Activated naive CD8-positive, alpha-beta T cell treated with anti-CD3 and anti-CD28 coated beads for 36 hours (primary cell): ENCODE measurements around the gene GLI3. TPM values are rescaled to one million over a fixed set of nuclear protein-coding genes. Genes with fewer than 3 reads are reported as not detected.

ENCODE experiments used
- DNase-seq: peaks from one replicate; pipeline ENCODE4 v3.0.0; 2021
- H3K27ac Mint-ChIP-seq: one replicate; pipeline ENCODE4 v1.8.0; 2022; ENCODE audit warnings: mild to moderate bottlenecking, moderate library complexity, mixed read lengths
- H3K27me3 Mint-ChIP-seq: one replicate; pipeline ENCODE4 v1.8.0; 2022; ENCODE audit warnings: mild to moderate bottlenecking, mixed read lengths
- H3K36me3 Mint-ChIP-seq: one replicate; pipeline ENCODE4 v1.8.0; 2021; ENCODE audit warnings: mild to moderate bottlenecking, mixed read lengths
- H3K4me1 Mint-ChIP-seq: one replicate; pipeline ENCODE4 v1.8.0; 2021; ENCODE audit warnings: mixed read lengths
- H3K4me3 Mint-ChIP-seq: one replicate; pipeline ENCODE4 v1.8.0; 2022; ENCODE audit warnings: mild to moderate bottlenecking, moderate library complexity, mixed read lengths
- H3K9me3 Mint-ChIP-seq: one replicate; pipeline ENCODE4 v1.8.0; 2022; ENCODE audit warnings: mixed read lengths
- total RNA-seq, 2 experiments: library from RNA; stranded (reverse); gene quantifications; one replicate each; pipeline ENCODE4 v1.2.3, GENCODE V29; 2021

Gene GLI3
- total RNA-seq, 2 experiments from 2014 or later, result not detected

GRCh38 chr7:42244828-42245227 lies 7.8 kb upstream of the GLI3 start:
- no peaks in the 10 kb centered on the region for H3K4me1 Mint-ChIP-seq
- no peak overlapping the region for H3K27ac Mint-ChIP-seq
- peaks cover 25% of the 10 kb centered on the region for H3K27me3 Mint-ChIP-seq
- no peaks in the 10 kb centered on the region for H3K36me3 Mint-ChIP-seq
- H3K9me3 Mint-ChIP-seq, result no peaks in the 10 kb centered on the region
- DNase-seq, result no peak
- H3K4me3 Mint-ChIP-seq, result no peak overlapping the region

GRCh38 chr7:42242381-42242780 lies 5.4 kb upstream of the GLI3 start:
- Mint-ChIP-seq H3K27me3 (peaks cover 39% of the 10 kb centered on the region), H3K9me3 (no peaks in the 10 kb centered on the region), H3K4me3 (no peak overlapping the region), H3K4me1 (peaks cover 2% of the 10 kb centered on the region), H3K36me3 (no peaks in the 10 kb centered on the region), H3K27ac (no peak overlapping the region)
- no peak for DNase-seq

- Mint-ChIP-seq H3K27me3 (peaks cover 42% of the 10 kb centered on the region), H3K36me3 (no peaks in the 10 kb centered on the region), H3K9me3 (no peaks in the 10 kb centered on the region), H3K4me3 (no peak overlapping the region), H3K4me1 (peaks cover 2% of the 10 kb centered on the region), H3K27ac (no peak overlapping the region)
- no peak for DNase-seq
These were observed 4.4 kb upstream of the GLI3 start for GRCh38 chr7:42241424-42241823.

GRCh38 chr7:42240416-42240815 lies 3.4 kb upstream of the GLI3 start:
- peaks cover 52% of the 10 kb centered on the region for H3K27me3 Mint-ChIP-seq
- no peaks in the 10 kb centered on the region for H3K9me3 Mint-ChIP-seq

GRCh38 chr7:42238709-42239366 lies 1.8 kb upstream of the GLI3 start:
- peaks cover 7% of the 10 kb centered on the region for H3K4me1 Mint-ChIP-seq

More at GRCh38 chr7:42240416-42240815, 3.4 kb upstream of the GLI3 start:
- no peak overlapping the region for H3K27ac Mint-ChIP-seq
- no peak for DNase-seq
- peaks cover 7% of the 10 kb centered on the region for H3K4me1 Mint-ChIP-seq
- H3K4me3 Mint-ChIP-seq, result no peak overlapping the region
- no peaks in the 10 kb centered on the region for H3K36me3 Mint-ChIP-seq

GRCh38 chr7:42237811-42238541 lies 967 bp upstream of the GLI3 start:
- peaks cover 76% of the 10 kb centered on the region for H3K27me3 Mint-ChIP-seq
- no peaks in the 10 kb centered on the region for H3K36me3 Mint-ChIP-seq
- H3K27ac Mint-ChIP-seq, result peak overlapping the region; percentile 22
- peak overlapping the region; percentile 79 for H3K4me3 Mint-ChIP-seq
- H3K9me3 Mint-ChIP-seq, result no peaks in the 10 kb centered on the region
- H3K4me1 Mint-ChIP-seq, result peaks cover 7% of the 10 kb centered on the region
- no peak for DNase-seq

More at GRCh38 chr7:42238709-42239366, 1.8 kb upstream of the GLI3 start:
- Mint-ChIP-seq H3K4me3 (no peak overlapping the region), H3K9me3 (no peaks in the 10 kb centered on the region), H3K27me3 (peaks cover 67% of the 10 kb centered on the region), H3K27ac (no peak overlapping the region), H3K36me3 (no peaks in the 10 kb centered on the region)
- no peak for DNase-seq

GRCh38 chr7:42236266-42236975 lies 588 bp downstream of the GLI3 start:
- DNase-seq, result peak; percentile 24
- no peaks in the 10 kb centered on the region for H3K9me3 Mint-ChIP-seq

GRCh38 chr7:42235741-42236161 lies 1.3 kb downstream of the GLI3 start:
- peaks cover 7% of the 10 kb centered on the region for H3K4me1 Mint-ChIP-seq
- no peaks in the 10 kb centered on the region for H3K9me3 Mint-ChIP-seq
- no peak for DNase-seq
- peaks cover 87% of the 10 kb centered on the region for H3K27me3 Mint-ChIP-seq
- no peaks in the 10 kb centered on the region for H3K36me3 Mint-ChIP-seq
- no peak overlapping the region for H3K27ac Mint-ChIP-seq
- H3K4me3 Mint-ChIP-seq, result peak overlapping the region; percentile 55

More at GRCh38 chr7:42236266-42236975, 588 bp downstream of the GLI3 start:
- no peaks in the 10 kb centered on the region for H3K36me3 Mint-ChIP-seq
- H3K4me1 Mint-ChIP-seq, result peaks cover 7% of the 10 kb centered on the region
- peak overlapping the region; percentile 55 for H3K4me3 Mint-ChIP-seq
- no peak overlapping the region for H3K27ac Mint-ChIP-seq
- H3K27me3 Mint-ChIP-seq, result peaks cover 80% of the 10 kb centered on the region

- H3K4me3 Mint-ChIP-seq, result no peak overlapping the region
- no peaks in the 10 kb centered on the region for H3K36me3 Mint-ChIP-seq
- no peak overlapping the region for H3K27ac Mint-ChIP-seq
- no peak for DNase-seq
- H3K9me3 Mint-ChIP-seq, result no peaks in the 10 kb centered on the region
- peaks cover 88% of the 10 kb centered on the region for H3K27me3 Mint-ChIP-seq
- peaks cover 7% of the 10 kb centered on the region for H3K4me1 Mint-ChIP-seq
These were observed 2.3 kb downstream of the GLI3 start for GRCh38 chr7:42234736-42235135.

GRCh38 chr7:42233695-42234331 lies 3.2 kb downstream of the GLI3 start:
- peaks cover 7% of the 10 kb centered on the region for H3K4me1 Mint-ChIP-seq

GRCh38 chr7:42233171-42233570 lies 3.8 kb downstream of the GLI3 start:
- Mint-ChIP-seq H3K27ac (no peak overlapping the region), H3K4me3 (no peak overlapping the region), H3K27me3 (peaks cover 88% of the 10 kb centered on the region), H3K36me3 (no peaks in the 10 kb centered on the region), H3K9me3 (no peaks in the 10 kb centered on the region), H3K4me1 (peaks cover 6% of the 10 kb centered on the region)
- no peak for DNase-seq

More at GRCh38 chr7:42233695-42234331, 3.2 kb downstream of the GLI3 start:
- H3K27me3 Mint-ChIP-seq, result peaks cover 88% of the 10 kb centered on the region
- H3K27ac Mint-ChIP-seq, result no peak overlapping the region
- no peak overlapping the region for H3K4me3 Mint-ChIP-seq
- H3K36me3 Mint-ChIP-seq, result no peaks in the 10 kb centered on the region
- H3K9me3 Mint-ChIP-seq, result no peaks in the 10 kb centered on the region
- DNase-seq, result no peak

GRCh38 chr7:42232275-42232674 lies 4.7 kb downstream of the GLI3 start:
- Mint-ChIP-seq H3K27me3 (peaks cover 91% of the 10 kb centered on the region), H3K4me1 (peaks cover 8% of the 10 kb centered on the region), H3K9me3 (peaks cover 2% of the 10 kb centered on the region), H3K36me3 (peaks cover 2% of the 10 kb centered on the region), H3K27ac (no peak overlapping the region), H3K4me3 (no peak overlapping the region)
- DNase-seq, result no peak

- Mint-ChIP-seq H3K27ac (no peak overlapping the region), H3K36me3 (peaks cover 2% of the 10 kb centered on the region), H3K4me3 (no peak overlapping the region), H3K27me3 (peaks cover 97% of the 10 kb centered on the region), H3K9me3 (peaks cover 2% of the 10 kb centered on the region), H3K4me1 (peaks cover 11% of the 10 kb centered on the region)
- DNase-seq, result no peak
These were observed 5.8 kb downstream of the GLI3 start for GRCh38 chr7:42231043-42231787.

- Mint-ChIP-seq H3K9me3 (peaks cover 2% of the 10 kb centered on the region), H3K4me1 (peaks cover 7% of the 10 kb centered on the region), H3K4me3 (peak overlapping the region; percentile 72), H3K27ac (no peak overlapping the region), H3K27me3 (peaks cover 82% of the 10 kb centered on the region), H3K36me3 (peaks cover 2% of the 10 kb centered on the region)
- peak; percentile 44 for DNase-seq
These were observed 8.9 kb downstream of the GLI3 start for GRCh38 chr7:42227936-42228591.
